Thoracic aorta (tissue), 2 donors: Measurements from ENCODE around the gene LCE3E. TPM values are rescaled to one million over a fixed set of nuclear protein-coding genes. Genes with fewer than 3 reads are reported as not detected.
"Not testable (repeated sequence)": the region's sequence is repeated elsewhere in the genome, so short reads cannot be mapped to it uniquely, and the experiment has no call there.

Source experiments
- ATAC-seq: fragments of 150-250 bp; one replicate; pipeline ENCODE4 v1.8.0; 2017; ENCODE audit warnings: low read depth; ENCODE audit not compliant: insufficient number of reproducible peaks, low FRiP score
- DNase-seq: peaks from one replicate; pipeline ENCODE4 v3.0.0-alpha.2; 2020; ENCODE audit warnings: low spot score
- H3K27ac ChIP-seq, 2 donors: fragments of 200-600 bp; sonication (generic); 1 replicate in 1 of 2; 2 replicates in 1 of 2; pipeline ENCODE4 v1.5.1; 2016; ENCODE audit warnings: mild to moderate bottlenecking in 2 of 2, moderate library complexity in 2 of 2
- H3K27me3 ChIP-seq: fragments of 200-600 bp; sonication (generic); replicated peaks from 2 replicates; pipeline ENCODE4 v1.6.0; 2016; ENCODE audit warnings: mild to moderate bottlenecking; ENCODE audit not compliant: insufficient read depth
- H3K36me3 ChIP-seq: fragments of 200-600 bp; sonication (generic); one replicate; pipeline ENCODE4 v1.5.1; 2016
- H3K4me1 ChIP-seq, 2 donors: fragments of 200-600 bp; sonication (generic); 1 replicate in 1 of 2; 2 replicates in 1 of 2; pipeline versions ENCODE4 v1.5.1 to v1.6.0; 2016; ENCODE audit warnings: low read depth in 2 of 2, mild to moderate bottlenecking in 1 of 2; ENCODE audit not compliant: control insufficient read depth in 1 of 2
- H3K4me3 ChIP-seq: fragments of 200-600 bp; sonication (generic); 2 replicates; pipeline ENCODE4 v1.5.1; 2016; ENCODE audit warnings: mild to moderate bottlenecking
- H3K9me3 ChIP-seq: fragments of 200-600 bp; sonication (generic); 2 replicates; pipeline ENCODE4 v1.5.1; 2016
- total RNA-seq, 2 donors: library from RNA; depleted of rRNA; stranded (reverse); fragments of >200 nt; gene quantifications; one replicate each; pipeline versions ENCODE4 v1.1.0 to v1.2.3, GENCODE V29; 2016
- TF ChIP-seq, protein P1 (sequence below): fragments of 200-600 bp; sonication (generic); IDR thresholded peaks from one replicate; pipeline ENCODE4 v1.5.1; 2019; ENCODE audit warnings: antibody characterized with exemption

The LCE3E gene
- total RNA-seq, 2 donors from 2014 or later: not detected

DNA sequence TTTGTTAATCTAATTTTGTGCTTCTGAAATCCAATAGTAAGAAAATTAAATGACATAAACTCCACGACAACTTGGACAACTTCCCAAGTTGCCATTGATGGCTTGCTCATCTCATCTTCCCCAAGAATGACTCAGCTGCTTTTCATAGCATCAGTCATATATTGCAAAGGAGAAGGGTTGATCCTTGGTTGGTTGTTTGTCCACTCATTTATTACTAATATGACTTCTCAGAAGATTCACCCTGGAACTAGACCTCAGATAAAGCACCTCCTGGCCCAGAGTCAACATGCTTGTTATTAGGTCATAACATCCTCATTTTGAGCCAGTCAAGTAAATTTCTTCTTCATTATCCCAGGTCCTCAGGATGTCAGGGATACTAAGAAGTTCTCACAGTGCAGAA lies 16.1 kb upstream of the LCE3E start:
- ATAC-seq (no peak), DNase-seq (no peak)
- no peaks in the 10 kb centered on the region for H3K9me3 ChIP-seq
- no peak overlapping the region for H3K4me3 ChIP-seq
- H3K36me3 ChIP-seq: no peaks in the 10 kb centered on the region
- TF ChIP-seq, protein P1, sequence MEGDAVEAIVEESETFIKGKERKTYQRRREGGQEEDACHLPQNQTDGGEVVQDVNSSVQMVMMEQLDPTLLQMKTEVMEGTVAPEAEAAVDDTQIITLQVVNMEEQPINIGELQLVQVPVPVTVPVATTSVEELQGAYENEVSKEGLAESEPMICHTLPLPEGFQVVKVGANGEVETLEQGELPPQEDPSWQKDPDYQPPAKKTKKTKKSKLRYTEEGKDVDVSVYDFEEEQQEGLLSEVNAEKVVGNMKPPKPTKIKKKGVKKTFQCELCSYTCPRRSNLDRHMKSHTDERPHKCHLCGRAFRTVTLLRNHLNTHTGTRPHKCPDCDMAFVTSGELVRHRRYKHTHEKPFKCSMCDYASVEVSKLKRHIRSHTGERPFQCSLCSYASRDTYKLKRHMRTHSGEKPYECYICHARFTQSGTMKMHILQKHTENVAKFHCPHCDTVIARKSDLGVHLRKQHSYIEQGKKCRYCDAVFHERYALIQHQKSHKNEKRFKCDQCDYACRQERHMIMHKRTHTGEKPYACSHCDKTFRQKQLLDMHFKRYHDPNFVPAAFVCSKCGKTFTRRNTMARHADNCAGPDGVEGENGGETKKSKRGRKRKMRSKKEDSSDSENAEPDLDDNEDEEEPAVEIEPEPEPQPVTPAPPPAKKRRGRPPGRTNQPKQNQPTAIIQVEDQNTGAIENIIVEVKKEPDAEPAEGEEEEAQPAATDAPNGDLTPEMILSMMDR: no peak
- no peak overlapping the region for H3K27ac ChIP-seq
- H3K4me1 ChIP-seq: no peaks in the 10 kb centered on the region
- H3K27me3 ChIP-seq: no peaks in the 10 kb centered on the region

DNA sequence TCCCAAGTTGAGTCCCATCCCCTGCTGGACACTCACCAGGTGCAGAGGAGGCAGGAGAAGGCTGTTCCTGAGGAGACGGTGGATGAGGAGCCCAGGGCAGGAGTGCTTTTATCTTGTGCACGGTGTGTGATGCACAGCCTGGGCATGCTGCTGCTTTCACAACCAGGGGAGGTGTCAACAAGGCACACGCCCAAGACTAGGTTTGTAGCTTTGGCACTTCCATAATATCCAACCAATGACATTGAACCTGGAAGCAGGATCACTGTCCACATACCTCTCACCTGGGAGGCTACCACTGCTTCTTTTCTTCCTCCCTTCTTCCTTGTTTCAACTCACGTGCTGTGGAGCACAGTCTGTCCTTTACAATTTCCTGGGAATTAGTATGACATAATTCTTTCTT lies 13.9 kb upstream of the LCE3E start, which contains the start of gene LCE3D:
Gene LCE3D, minus strand, starts transcription at position 84 of the 400 bp plus-strand sequence. CDS start 580 bp downstream, outside the sequence.
- TF ChIP-seq, protein P1: no peak
- ATAC-seq (no peak), DNase-seq (no peak)
- Histone ChIP-seq H3K27ac (no peak within 1 kb of the TSS), H3K27me3 (no peaks in the 10 kb centered on the region), H3K4me3 (no peak within 1 kb of the TSS), H3K36me3 (no peaks in the 10 kb centered on the region), H3K9me3 (no peaks in the 10 kb centered on the region), H3K4me1 (no peaks in the 10 kb centered on the region)

DNA sequence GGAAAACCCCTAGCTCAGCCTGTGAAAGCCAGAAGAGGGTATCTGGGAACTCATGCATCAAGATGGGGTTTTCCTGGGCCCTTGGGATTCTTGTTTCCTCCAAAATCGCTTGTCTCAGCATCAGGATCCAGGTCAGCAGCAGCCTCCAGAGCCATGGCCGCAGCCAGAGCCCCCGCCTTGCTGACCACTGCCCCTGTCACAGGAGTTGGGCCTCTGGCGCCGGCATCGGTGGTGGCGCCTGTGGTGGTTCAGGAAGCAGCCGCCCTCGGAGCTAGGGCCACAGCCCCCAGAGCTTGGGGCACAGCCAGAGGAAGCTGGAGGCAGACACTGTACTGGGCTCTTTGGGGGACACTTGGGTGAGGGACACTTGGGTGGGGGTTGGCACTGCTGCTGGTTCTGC lies 12.9 kb upstream of the LCE3E start:
- not testable (repeated sequence) for H3K27me3 ChIP-seq, DNase-seq, H3K27ac ChIP-seq, H3K4me1 ChIP-seq, H3K36me3 ChIP-seq, H3K4me3 ChIP-seq, ATAC-seq, H3K9me3 ChIP-seq

DNA sequence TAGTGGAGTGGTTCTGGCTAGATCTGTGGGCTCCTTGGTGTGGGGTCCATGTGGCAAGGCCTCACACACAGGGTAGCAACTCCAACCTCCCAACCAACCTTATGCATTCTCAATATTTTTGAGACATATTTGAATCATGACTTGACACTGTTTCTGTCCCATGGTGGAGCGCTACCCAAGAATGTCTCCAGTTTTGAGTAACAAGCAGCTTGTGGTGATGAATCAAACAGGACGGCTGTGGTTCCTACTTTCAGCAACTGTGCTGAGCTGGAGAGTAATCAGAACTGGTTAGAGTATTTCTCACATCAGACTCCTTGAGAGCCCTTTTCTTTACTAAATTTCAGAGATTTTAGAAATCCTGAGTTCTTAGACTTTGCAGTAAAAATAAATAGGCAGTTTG lies 10.6 kb upstream of the LCE3E start:
- Histone ChIP-seq H3K4me1 (no peaks in the 10 kb centered on the region), H3K9me3 (no peaks in the 10 kb centered on the region), H3K27ac (no peak overlapping the region), H3K27me3 (no peaks in the 10 kb centered on the region), H3K4me3 (no peak overlapping the region), H3K36me3 (no peaks in the 10 kb centered on the region)
- DNase-seq (no peak), ATAC-seq (no peak)
- TF ChIP-seq, protein P1: no peak

DNA sequence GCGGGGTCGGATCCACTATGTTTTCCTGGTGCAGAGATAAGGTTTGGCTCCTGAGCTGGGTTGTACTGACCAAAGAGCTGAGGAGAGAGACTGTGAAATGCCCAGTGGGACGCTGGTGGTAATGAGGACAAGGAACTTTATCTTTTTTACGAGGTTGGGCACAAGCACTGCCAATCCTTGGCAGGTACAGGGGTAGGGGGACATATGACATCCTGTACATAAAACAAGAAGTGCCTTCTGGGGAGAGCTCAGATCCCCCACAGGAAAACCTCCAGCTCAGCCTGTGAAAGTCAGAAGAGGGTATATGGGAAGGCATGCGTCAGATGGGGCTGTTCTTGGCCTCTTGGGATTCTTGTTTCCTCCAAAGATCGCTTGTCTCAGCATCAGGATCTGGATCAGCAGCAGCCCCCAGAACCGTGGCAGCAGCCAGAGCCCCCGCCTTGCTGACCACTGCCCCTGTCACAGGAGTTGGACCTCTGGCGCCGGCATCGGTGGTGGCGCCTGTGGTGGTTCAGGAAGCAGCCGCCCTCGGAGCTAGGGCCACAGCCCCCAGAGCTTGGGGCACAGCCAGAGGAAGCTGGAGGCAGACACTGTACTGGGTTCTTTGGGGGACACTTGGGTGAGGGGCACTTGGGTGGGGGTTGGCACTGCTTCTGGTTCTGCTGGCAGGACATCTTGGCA lies 905 bp downstream of the LCE3E start:
- no peak overlapping the region for H3K4me3 ChIP-seq

More for the DNA sequence above, 905 bp downstream of the LCE3E start:
- peaks cover 4% of the 10 kb centered on the region for H3K9me3 ChIP-seq
- ATAC-seq: no peak
- DNase-seq: no peak
- H3K27ac ChIP-seq: no peak overlapping the region
- H3K27me3 ChIP-seq: no peaks in the 10 kb centered on the region
- no peaks in the 10 kb centered on the region for H3K36me3 ChIP-seq
- no peaks in the 10 kb centered on the region for H3K4me1 ChIP-seq
- TF ChIP-seq, protein P1: no peak
